Measurements from ENCODE around the gene H2BW1. TPM values are rescaled to one million over a fixed set of nuclear protein-coding genes. Genes with fewer than 3 reads are reported as not detected.

Gene H2BW1
- total RNA-seq, 3 donors from 2014 or later (not counting 1 experiment from before 2014, with no cell fraction given) = not detected

Other genes with a start within 250 kb of the H2BW1 start
- not detected for gene PLP1, start 236.9 kb downstream of the H2BW1 start, total RNA-seq
- under 1 TPM; 0.45 to 0.64 (median 0.50) TPM for gene RAB9B, start 181.5 kb downstream of the H2BW1 start, total RNA-seq
- gene TMSB15B, start 51.1 kb downstream of the H2BW1 start, total RNA-seq = 10 to 100 TPM in 1 of 3 donors, 1 to 10 TPM in 2; 3.8 to 10.3 (median 5.4) TPM
- under 1 TPM in 1 of 3 donors, not detected in 2; 0.18 TPM for gene H2BW2, start 26.2 kb upstream of the H2BW1 start, total RNA-seq
- gene TMSB15C, start 62.5 kb upstream of the H2BW1 start, total RNA-seq = 1 to 10 TPM; 2.0 to 4.1 (median 2.5) TPM
- 1 to 10 TPM; 4.4 to 8.9 (median 5.6) TPM for gene ZCCHC18, start 98.8 kb upstream of the H2BW1 start, total RNA-seq
- gene SLC25A53, start 143.3 kb upstream of the H2BW1 start, total RNA-seq = 10 to 100 TPM; 10.1 to 20.6 (median 12.8) TPM
- 10 to 100 TPM; 31.9 to 35.9 (median 32.6) TPM for gene FAM199X, start 152.7 kb upstream of the H2BW1 start, total RNA-seq
- gene ESX1, start 241.2 kb upstream of the H2BW1 start, total RNA-seq = not detected